Activated T-helper 1 cell treated with anti-CD3 and anti-CD28 coated beads, Interleukin-2, amount 50 U/mL, for 16 hours (primary cell): ENCODE data around the gene PDCD10.

ENCODE experiments used
- DNase-seq, 2 donors: peaks; one replicate each; pipeline ENCODE4 v3.0.0-alpha.2; 2020; ENCODE audit warnings: low read depth in 1 of 2, low spot score in 1 of 2

The PDCD10 gene

GRCh38 chr3:167735233-167736138, 794 bp upstream of the PDCD10 start, which contains the start of gene SERPINI1:
Gene SERPINI1 (plus strand): TSS chr3:167735721. CDS start chr3:167789129, 53,408 bp downstream.
- peak; percentile 46 to 65 for DNase-seq

GRCh38 chr3:167733961-167734497, 663 bp downstream of the PDCD10 start:
- DNase-seq, result no peak

- no peak for DNase-seq
Measured at GRCh38 chr3:167732313-167733065, 2.2 kb downstream of the PDCD10 start.

GRCh38 chr3:167731393-167731792, 3.3 kb downstream of the PDCD10 start:
- DNase-seq, result no peak

- no peak for DNase-seq
Measured at GRCh38 chr3:167729591-167729990, 5.1 kb downstream of the PDCD10 start.

GRCh38 chr3:167728632-167729323, 5.9 kb downstream of the PDCD10 start:
- DNase-seq, result no peak

- no peak for DNase-seq
Measured at GRCh38 chr3:167728176-167728575, 6.5 kb downstream of the PDCD10 start.

GRCh38 chr3:167723872-167724271, 10.8 kb downstream of the PDCD10 start:
- no peak for DNase-seq

- DNase-seq, result no peak
Measured at GRCh38 chr3:167723025-167723512, 11.6 kb downstream of the PDCD10 start.

- no peak for DNase-seq
Measured at GRCh38 chr3:167718582-167718981, 16.1 kb downstream of the PDCD10 start.

- no peak for DNase-seq
Measured at GRCh38 chr3:167716920-167717319, 17.8 kb downstream of the PDCD10 start.

- no peak for DNase-seq
Measured at GRCh38 chr3:167714871-167715270, 19.8 kb downstream of the PDCD10 start.

GRCh38 chr3:167712445-167712844, 22.2 kb downstream of the PDCD10 start:
- DNase-seq, result no peak

- DNase-seq, result no peak
Measured at GRCh38 chr3:167711439-167711838, 23.3 kb downstream of the PDCD10 start.

GRCh38 chr3:167710552-167710951, 24.1 kb downstream of the PDCD10 start:
- no peak for DNase-seq

GRCh38 chr3:167709690-167710089, 25.0 kb downstream of the PDCD10 start:
- no peak for DNase-seq

- no peak for DNase-seq
Measured at GRCh38 chr3:167705840-167706239, 28.9 kb downstream of the PDCD10 start.

GRCh38 chr3:167700926-167701325, 33.8 kb downstream of the PDCD10 start:
- DNase-seq, result no peak

- no peak for DNase-seq
Measured at GRCh38 chr3:167700046-167700445, 34.6 kb downstream of the PDCD10 start.

- DNase-seq, result no peak
Measured at GRCh38 chr3:167694121-167694520, 40.6 kb downstream of the PDCD10 start.

GRCh38 chr3:167691366-167691765, 43.3 kb downstream of the PDCD10 start:
- DNase-seq, result no peak
